Measurements from ENCODE around the gene ZNF580. TPM values are rescaled to one million over a fixed set of nuclear protein-coding genes. Genes with fewer than 3 reads are reported as not detected.

ZNF580 gene
- polyA plus RNA-seq, 3 donors from 2014 or later: 9.6 to 27.8 (median 13.8) TPM

DNA sequence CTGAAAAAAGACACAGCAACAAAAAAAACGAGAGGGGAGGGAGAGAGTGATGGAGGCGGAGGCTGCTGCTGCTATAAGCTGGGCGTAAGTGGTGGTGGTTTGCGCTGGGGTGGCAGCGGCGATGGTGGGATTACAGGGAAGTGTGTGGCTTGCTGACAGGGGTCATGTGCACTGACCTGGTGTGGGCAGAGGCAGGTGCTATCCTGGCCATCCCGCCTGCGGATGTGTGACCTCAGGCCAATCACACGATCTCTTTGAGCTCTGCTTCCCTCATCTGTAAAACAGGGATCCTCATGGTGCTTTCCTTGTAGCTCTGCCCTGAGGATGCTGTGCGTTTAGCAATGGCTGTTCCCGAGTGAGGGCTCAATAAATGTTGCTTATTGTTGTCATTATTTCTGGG is 3.3 kb upstream of the ZNF580 start:
- DNase-seq: no peak
- Mint-ChIP-seq H3K9me3 (no peaks in the 10 kb centered on the region), H3K4me3 (peak overlapping the region in 4 of 5 donors; percentile 26 to 59 (median 44)), H3K36me3 (peaks cover 3 to 4% (median 3%) of the 10 kb centered on the region in 3 donors), H3K4me1 (peaks cover 66 to 68% of the 10 kb centered on the region in 2 donors), H3K27ac (peak overlapping the region; percentile 21 to 80 (median 49)), H3K27me3 (ENCODE audit: low read depth in 3 of 3) (peaks cover 10 to 14% (median 14%) of the 10 kb centered on the region in 3 donors)

DNA sequence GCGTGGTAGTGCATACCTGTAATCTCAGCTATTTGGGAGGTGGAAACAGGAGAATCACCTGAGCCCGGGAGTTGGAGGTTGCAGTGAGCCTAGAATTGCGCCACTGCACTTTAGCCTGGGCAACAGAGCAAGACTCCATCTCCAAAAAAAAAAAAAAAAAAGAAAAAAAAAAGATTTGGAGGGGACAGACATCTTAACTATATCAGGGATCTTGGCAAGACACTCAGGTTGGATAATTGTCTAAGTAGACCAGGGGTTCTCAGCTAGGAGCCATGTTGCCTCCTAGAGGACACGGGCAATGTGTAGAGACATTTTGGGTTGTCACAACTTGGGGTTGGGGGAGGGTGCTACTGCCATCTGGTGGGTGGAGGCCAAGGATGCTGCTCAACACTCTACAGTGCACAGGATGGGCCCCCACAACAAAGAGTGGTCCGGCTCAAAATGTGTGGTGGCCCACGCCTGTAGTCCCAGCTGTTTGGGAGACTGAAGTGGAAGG is 1.9 kb upstream of the ZNF580 start:
- DNase-seq: peak; percentile 48 to 56 (median 55)
- H3K9me3 Mint-ChIP-seq: no peaks in the 10 kb centered on the region
- H3K27me3 Mint-ChIP-seq (ENCODE audit: low read depth in 3 of 3): peaks cover 11 to 14% (median 13%) of the 10 kb centered on the region in 3 donors
- peaks cover 3 to 4% (median 3%) of the 10 kb centered on the region in 3 donors for H3K36me3 Mint-ChIP-seq
- peaks cover 73 to 74% of the 10 kb centered on the region in 2 donors for H3K4me1 Mint-ChIP-seq
- H3K27ac Mint-ChIP-seq: peak overlapping the region in 5 of 6 donors; percentile 72 to 84 (median 75)
- H3K4me3 Mint-ChIP-seq: peak overlapping the region; percentile 38 to 73 (median 58)

DNA sequence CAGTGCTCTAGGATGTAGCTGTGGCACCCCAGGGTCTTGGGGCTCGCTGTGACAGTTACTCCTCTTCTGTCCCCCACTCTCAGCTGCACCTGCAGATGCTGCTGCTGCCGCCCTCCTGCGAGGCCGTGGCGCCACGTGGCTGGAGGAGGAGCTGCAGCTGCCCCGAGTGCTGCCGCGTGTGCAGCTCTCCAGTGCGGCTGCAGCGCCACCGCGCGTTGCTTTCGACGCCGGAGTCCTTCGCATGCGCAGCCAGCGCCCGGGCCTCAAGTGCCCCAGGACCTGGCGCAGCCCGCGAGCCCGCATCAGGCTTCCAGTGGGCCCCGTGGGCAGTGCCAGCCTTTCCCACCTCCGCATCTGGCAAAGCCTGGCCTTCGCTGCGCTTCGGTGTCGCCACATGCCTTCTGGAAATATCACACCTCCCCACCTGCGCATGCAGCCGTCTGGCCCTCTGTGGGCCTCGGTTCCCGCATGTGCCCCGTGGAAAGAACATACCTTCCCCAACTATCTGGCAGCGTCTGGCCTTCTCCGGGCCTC is 692 bp upstream of the ZNF580 start:
- peak; percentile 56 to 64 (median 61) for DNase-seq
- peaks cover 66 to 73% of the 10 kb centered on the region in 2 donors for H3K4me1 Mint-ChIP-seq
- H3K4me3 Mint-ChIP-seq: peak overlapping the region; percentile 75 to 83 (median 79)
- H3K27ac Mint-ChIP-seq: peak overlapping the region; percentile 66 to 79 (median 76)
- H3K27me3 Mint-ChIP-seq (ENCODE audit: low read depth in 3 of 3): peaks cover 7 to 9% (median 9%) of the 10 kb centered on the region in 3 donors
- no peaks in the 10 kb centered on the region for H3K9me3 Mint-ChIP-seq
- H3K36me3 Mint-ChIP-seq: peaks cover 3 to 4% (median 3%) of the 10 kb centered on the region in 3 donors

DNA sequence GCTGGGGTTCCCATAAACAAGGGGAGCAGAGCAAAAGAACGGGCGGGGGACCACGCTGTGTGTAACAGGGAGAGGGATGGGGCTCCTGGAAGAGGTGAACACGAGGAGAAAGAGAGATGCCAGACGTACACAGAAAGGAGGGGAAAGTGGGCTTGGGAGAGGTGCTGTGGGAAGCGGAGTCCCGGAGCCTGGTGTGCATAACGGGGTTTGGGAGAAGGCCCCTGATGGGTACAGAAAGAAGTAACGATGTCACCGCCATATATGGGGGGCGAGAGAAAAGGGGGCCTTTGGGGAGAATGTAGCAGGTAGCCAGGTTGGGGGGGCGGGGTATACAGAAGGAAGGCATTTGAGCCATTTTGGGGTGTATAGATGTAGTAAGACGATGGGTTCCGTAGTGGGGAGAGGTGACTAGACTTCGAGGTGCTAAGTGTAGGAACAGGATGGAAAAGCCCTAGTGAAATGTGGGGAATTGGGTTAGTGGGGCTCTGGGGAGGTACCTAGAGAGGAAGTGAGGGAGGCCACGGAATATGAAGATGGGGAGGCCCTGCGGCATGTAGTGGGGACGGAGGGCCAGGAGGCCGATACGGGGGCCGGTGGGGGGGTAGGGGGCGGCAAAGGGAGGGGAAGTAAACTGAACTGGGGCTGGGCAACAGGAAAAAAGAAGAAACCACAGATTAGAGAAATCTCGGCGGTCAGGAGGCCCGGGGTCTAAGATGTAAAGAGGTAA is 787 bp downstream of the ZNF580 start:
- H3K9me3 Mint-ChIP-seq: no peaks in the 10 kb centered on the region
- DNase-seq: peak in 1 of 3 donors; percentile 8
- peaks cover 5 to 9% (median 5%) of the 10 kb centered on the region in 3 donors for H3K27me3 Mint-ChIP-seq (ENCODE audit: low read depth in 3 of 3)
- peak overlapping the region; percentile 79 to 92 (median 86) for H3K27ac Mint-ChIP-seq
- H3K36me3 Mint-ChIP-seq: peaks cover 3 to 4% (median 3%) of the 10 kb centered on the region in 3 donors
- H3K4me1 Mint-ChIP-seq: peaks cover 51 to 61% of the 10 kb centered on the region in 2 donors
- peak overlapping the region; percentile 88 to 94 (median 89) for H3K4me3 Mint-ChIP-seq

DNA sequence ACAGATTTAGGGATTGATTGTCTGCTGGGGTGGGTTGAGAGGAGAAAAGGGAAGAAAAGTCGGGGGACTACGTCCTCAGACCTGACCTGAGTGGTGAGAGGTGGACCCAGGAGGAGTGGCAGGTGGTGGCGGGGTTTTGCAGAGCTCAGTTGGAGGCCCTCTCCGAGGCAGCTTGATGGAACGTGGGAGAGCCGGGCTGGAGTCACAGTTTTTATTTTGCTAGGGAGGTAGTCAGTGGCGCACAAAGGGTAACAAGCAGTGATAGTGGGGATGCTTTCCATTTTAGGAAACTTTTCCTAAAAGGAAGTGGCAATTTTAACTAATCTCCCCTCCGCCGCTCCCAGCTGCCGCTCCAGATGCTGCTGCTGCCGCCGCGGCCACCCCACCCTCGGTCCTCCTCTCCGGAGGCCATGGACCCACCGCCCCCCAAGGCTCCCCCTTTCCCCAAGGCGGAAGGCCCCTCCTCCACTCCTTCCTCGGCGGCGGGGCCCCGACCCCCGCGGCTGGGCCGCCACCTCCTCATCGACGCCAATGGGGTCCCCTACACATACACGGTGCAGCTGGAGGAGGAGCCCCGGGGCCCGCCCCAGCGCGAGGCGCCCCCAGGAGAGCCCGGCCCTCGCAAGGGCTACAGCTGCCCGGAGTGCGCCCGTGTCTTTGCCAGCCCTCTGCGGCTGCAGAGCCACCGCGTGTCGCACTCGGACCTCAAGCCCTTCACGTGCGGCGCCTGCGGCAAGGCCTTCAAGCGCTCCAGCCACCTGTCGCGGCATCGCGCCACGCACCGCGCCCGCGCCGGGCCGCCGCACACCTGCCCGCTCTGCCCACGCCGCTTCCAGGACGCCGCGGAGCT is 1.6 kb downstream of the ZNF580 start:
- no peaks in the 10 kb centered on the region for H3K9me3 Mint-ChIP-seq
- peaks cover 49 to 63% of the 10 kb centered on the region in 2 donors for H3K4me1 Mint-ChIP-seq
- peaks cover 5 to 8% (median 5%) of the 10 kb centered on the region in 3 donors for H3K27me3 Mint-ChIP-seq (ENCODE audit: low read depth in 3 of 3)
- DNase-seq: no peak
- peak overlapping the region; percentile 89 to 96 (median 94) for H3K4me3 Mint-ChIP-seq
- peak overlapping the region; percentile 79 to 94 (median 92) for H3K27ac Mint-ChIP-seq
- H3K36me3 Mint-ChIP-seq: peaks cover 3 to 4% (median 3%) of the 10 kb centered on the region in 3 donors

DNA sequence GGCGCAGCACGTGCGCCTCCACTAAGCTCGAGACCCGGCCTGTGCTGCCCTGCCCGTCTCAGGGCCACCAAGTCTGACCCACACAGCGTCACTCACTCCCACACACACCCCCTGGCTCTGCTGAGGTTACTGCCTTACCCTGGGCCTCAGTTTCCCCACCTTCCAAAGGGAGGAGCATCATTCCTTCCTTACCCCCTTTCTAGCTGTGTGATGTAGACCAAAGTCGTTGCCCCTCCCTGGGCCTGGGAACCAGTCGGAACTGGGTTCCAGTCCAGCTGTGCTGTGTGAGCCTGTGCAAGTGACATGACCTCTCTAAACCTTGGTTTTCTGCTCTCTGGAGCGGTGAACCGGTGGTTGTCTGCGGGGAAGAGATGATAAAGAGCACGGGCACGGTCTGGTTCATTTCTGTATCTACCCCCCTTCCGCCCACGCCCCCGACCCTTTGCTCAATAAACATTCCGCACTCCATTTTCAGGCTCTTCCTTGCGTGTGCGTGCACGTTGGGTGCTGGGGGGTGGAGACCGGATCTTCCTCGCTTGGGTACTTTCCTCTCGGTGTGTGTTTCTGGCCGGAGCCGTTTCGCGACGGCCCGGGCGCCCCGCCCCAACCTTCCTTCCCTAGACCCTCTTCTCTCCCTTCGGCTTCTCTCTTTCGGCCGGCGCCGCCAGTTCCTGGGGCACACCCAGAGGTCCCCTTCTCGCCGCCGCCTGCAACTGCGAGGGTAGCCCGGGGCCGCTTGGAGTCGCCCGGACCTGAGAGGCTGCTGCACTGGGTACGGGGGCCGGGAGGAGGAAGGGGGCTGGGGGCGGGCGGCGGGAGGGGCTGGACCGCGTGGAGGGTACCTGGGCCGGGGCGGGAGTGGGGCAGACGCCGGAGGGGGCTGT is 2.4 kb downstream of the ZNF580 start, which contains the start of gene ZNF581:
ZNF581 (plus strand) TSS at position 647 of the 884 bp plus-strand sequence. CDS start 923 bp downstream, outside the sequence.
- peak; percentile 68 to 72 (median 69) for DNase-seq
- H3K4me3 Mint-ChIP-seq: peak within 1 kb of the TSS; percentile 84 to 96 (median 91)
- peak within 1 kb of the TSS; percentile 82 to 94 (median 89) for H3K27ac Mint-ChIP-seq
- H3K27me3 Mint-ChIP-seq (ENCODE audit: low read depth in 3 of 3): peaks cover 3 to 7% (median 5%) of the 10 kb centered on the region in 3 donors
- H3K36me3 Mint-ChIP-seq: peaks cover 0 to 3% (median 0%) of the 10 kb centered on the region in 3 donors
- no peaks in the 10 kb centered on the region for H3K9me3 Mint-ChIP-seq
- H3K4me1 Mint-ChIP-seq: peaks cover 45 to 61% of the 10 kb centered on the region in 2 donors

DNA sequence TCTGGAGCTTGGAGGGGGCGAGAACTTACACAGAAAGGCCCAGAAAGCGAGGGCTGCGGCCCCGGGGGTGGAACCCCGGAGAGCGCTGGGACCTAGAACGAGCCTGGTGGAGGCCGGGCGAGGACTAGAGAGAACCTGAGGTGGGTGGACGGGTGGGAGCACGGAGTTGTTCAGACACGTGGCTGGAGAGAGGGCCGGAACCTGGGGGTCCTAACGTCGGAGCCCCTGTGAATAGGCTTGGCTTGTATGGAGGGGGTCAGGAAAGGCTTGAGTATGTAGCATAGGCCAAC is 3.0 kb downstream of the ZNF580 start:
- Mint-ChIP-seq H3K36me3 (peaks cover 0 to 3% (median 0%) of the 10 kb centered on the region in 3 donors), H3K27me3 (ENCODE audit: low read depth in 3 of 3) (peaks cover 3 to 7% (median 5%) of the 10 kb centered on the region in 3 donors), H3K4me3 (peak overlapping the region; percentile 84 to 96 (median 91)), H3K4me1 (peaks cover 43 to 61% of the 10 kb centered on the region in 2 donors), H3K9me3 (no peaks in the 10 kb centered on the region), H3K27ac (peak overlapping the region; percentile 60 to 92 (median 80))
- DNase-seq: no peak

DNA sequence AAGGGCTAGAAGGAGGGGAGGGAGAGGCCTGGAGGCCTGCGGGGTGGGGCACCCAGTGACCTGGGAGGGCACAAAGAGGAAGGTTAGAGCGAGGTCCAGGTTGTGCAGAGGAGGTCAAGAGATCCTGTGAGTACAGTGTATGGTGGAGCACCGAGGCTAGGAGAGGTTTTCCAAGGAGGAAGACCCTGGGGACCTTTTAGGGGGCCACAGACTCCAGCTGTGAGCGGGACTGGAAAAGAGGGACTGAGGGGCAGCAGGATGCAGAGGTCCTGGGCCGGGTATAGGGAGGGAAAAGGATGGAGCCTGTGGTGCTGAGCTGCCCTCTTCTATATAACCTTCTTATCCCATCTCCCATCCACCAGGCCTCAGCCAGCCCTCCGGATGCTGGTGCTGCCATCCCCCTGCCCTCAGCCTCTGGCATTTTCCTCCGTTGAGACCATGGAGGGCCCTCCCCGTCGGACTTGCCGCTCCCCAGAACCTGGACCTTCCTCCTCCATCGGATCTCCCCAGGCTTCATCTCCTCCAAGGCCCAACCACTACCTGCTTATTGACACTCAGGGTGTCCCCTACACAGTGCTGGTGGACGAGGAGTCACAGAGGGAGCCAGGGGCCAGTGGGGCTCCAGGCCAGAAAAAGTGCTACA is 3.5 kb downstream of the ZNF580 start:
- peaks cover 38 to 57% of the 10 kb centered on the region in 2 donors for H3K4me1 Mint-ChIP-seq
- H3K4me3 Mint-ChIP-seq: peak overlapping the region; percentile 84 to 96 (median 91)
- peak overlapping the region; percentile 60 to 92 (median 80) for H3K27ac Mint-ChIP-seq
- no peaks in the 10 kb centered on the region for H3K9me3 Mint-ChIP-seq
- peaks cover 3 to 7% (median 5%) of the 10 kb centered on the region in 3 donors for H3K27me3 Mint-ChIP-seq (ENCODE audit: low read depth in 3 of 3)
- DNase-seq: no peak
- no peaks in the 10 kb centered on the region for H3K36me3 Mint-ChIP-seq

DNA sequence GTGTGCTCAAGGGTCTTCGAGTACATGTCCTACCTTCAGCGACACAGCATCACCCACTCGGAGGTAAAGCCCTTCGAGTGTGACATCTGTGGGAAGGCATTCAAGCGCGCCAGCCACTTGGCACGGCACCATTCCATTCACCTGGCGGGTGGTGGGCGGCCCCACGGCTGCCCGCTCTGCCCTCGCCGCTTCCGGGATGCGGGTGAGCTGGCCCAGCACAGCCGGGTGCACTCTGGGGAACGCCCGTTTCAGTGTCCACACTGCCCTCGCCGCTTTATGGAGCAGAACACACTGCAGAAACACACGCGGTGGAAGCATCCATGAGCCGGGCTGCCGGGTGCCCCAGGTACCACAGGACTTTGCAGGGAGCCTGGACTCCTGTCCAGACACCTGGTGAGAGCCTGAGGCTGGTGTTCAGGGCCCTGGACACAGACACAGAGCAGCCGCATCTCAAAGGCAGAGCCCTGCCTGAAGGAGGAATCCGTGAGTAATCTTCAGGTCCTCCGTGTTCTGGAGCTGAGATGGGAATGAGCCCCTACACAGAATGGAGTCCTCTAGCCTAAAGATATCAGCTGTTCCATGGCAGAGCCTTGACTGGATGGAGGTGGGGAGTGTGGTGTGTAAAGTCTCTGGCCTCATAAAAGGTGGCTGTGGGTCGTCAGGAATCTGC is 4.2 kb downstream of the ZNF580 start:
- peaks cover 3 to 10% (median 5%) of the 10 kb centered on the region in 3 donors for H3K27me3 Mint-ChIP-seq (ENCODE audit: low read depth in 3 of 3)
- H3K4me3 Mint-ChIP-seq: peak overlapping the region; percentile 84 to 96 (median 91)
- H3K4me1 Mint-ChIP-seq: peaks cover 38 to 54% of the 10 kb centered on the region in 2 donors
- DNase-seq: no peak
- no peak overlapping the region for H3K27ac Mint-ChIP-seq
- H3K9me3 Mint-ChIP-seq: no peaks in the 10 kb centered on the region
- no peaks in the 10 kb centered on the region for H3K36me3 Mint-ChIP-seq

DNA sequence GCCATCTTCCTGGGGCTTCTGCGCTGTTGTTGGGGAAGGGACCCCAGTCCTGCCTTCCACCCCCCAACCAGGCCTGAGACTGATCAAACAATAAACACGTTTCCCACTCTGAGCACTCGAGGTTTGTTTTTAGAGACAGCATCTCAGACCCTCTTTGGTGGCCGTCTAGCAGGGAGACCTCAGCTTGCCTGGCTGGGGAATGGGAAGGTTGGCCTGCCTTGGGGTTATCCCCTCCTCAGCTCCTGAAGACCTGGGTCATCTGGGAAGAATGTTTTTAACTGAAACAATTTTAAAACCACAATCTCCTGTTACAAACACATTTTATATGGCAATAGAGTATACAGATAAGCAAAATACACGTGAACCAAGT is 4.7 kb downstream of the ZNF580 start:
- peaks cover 33 to 53% of the 10 kb centered on the region in 2 donors for H3K4me1 Mint-ChIP-seq
- H3K4me3 Mint-ChIP-seq: peak overlapping the region in 4 of 5 donors; percentile 40 to 69 (median 56)
- no peak for DNase-seq
- H3K9me3 Mint-ChIP-seq: no peaks in the 10 kb centered on the region
- no peaks in the 10 kb centered on the region for H3K36me3 Mint-ChIP-seq
- H3K27me3 Mint-ChIP-seq (ENCODE audit: low read depth in 3 of 3): peaks cover 3 to 10% (median 6%) of the 10 kb centered on the region in 3 donors
- peak overlapping the region in 1 of 6 donors; percentile 7 for H3K27ac Mint-ChIP-seq

DNA sequence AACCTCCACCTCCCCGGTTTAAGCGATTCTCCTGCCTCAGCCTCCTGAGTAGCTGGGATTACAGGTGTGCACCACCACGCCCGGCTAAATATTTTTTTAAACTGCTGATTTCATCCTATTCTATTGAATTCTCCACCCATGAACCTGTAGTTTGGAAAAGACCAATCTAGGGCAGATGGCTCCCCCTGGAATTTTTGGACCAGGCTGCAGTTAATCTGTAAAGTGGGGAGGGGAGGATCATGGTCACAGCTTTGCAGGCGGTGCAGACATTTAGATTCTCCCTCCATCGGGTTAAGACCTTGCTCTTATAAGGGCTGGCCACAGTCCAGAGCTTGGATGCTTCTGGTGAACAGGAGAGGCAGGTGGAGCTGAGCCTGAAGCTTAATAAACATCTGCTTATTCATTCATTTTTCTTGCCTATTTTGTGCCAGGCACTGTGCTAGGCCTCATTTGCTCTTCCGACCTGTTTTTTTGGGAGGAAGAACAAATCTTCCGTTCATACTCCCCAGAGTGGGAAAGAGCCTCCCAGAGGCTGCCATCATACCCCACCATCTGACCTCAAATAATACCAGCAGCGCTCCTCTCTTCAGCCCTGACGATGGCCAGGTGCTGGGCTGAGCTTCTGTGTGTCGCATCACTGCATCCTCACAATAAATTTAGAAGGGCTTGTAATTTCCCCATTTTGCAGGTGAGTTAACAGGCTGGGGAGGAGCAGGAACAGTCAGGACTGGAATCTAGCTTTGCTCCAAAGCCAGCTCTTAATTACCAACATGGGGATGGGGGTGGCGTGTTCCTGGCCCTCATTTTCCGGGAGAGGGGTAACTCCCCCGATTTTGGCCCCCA is 6.3 kb downstream of the ZNF580 start:
- no peaks in the 10 kb centered on the region for H3K9me3 Mint-ChIP-seq
- H3K36me3 Mint-ChIP-seq: no peaks in the 10 kb centered on the region
- no peak for DNase-seq
- peak overlapping the region; percentile 55 to 82 (median 78) for H3K4me3 Mint-ChIP-seq
- H3K27ac Mint-ChIP-seq: peak overlapping the region in 2 of 6 donors; percentile 35 to 64
- peaks cover 22 to 41% of the 10 kb centered on the region in 2 donors for H3K4me1 Mint-ChIP-seq
- H3K27me3 Mint-ChIP-seq (ENCODE audit: low read depth in 3 of 3): peaks cover 0 to 10% (median 5%) of the 10 kb centered on the region in 3 donors
